Activated CD8-positive, alpha-beta memory T cell treated with anti-CD3 and anti-CD28 coated beads for 1 hour (primary cell): ENCODE data around the gene TEX2.
"Not testable (repeated sequence)": the region's sequence is repeated elsewhere in the genome, so short reads cannot be mapped to it uniquely, and the experiment has no call there.

ENCODE experiments used
- DNase-seq, 2 donors: peaks; one replicate each; pipeline ENCODE4 v3.0.0-alpha.2; 2020; ENCODE audit warnings: low read depth in 1 of 2; ENCODE audit errors: extremely low read depth in 1 of 2

Gene TEX2

GRCh38 chr17:64123114-64123513, 139.9 kb downstream of the TEX2 start:
- no peak for DNase-seq

- DNase-seq = not testable (repeated sequence)
Measured at GRCh38 chr17:64120972-64121786, 141.9 kb downstream of the TEX2 start.

DNA sequence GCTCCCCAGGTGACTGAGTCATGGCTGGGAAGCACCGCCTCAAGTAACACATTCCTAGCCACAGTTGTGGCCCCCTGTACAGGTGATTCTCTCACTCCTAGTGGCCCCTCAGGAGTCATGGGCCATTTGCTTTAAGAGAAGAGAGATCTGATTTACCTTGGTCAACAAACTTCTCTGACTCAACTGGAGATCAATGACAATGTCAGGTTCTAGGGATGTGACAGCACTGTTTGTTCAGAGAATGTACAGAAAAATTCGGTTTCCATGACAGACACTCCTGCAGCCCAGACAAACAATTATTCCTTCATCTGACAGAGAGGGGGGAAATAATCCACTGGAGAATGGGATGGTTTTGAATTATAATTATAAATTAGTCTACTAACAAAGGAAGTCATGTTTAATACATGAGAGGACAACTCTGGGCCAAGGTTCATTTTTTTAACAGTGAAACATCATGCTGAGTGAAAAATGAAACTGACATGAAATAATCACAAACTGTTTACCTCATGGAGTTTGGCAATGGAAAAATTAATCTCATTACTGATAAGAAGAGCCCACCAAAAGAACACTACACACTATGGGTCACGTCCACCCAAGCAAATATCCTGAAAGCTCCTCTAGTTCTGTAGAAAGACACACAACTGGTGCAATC, 142.8 kb downstream of the TEX2 start:
- no peak for DNase-seq

DNA sequence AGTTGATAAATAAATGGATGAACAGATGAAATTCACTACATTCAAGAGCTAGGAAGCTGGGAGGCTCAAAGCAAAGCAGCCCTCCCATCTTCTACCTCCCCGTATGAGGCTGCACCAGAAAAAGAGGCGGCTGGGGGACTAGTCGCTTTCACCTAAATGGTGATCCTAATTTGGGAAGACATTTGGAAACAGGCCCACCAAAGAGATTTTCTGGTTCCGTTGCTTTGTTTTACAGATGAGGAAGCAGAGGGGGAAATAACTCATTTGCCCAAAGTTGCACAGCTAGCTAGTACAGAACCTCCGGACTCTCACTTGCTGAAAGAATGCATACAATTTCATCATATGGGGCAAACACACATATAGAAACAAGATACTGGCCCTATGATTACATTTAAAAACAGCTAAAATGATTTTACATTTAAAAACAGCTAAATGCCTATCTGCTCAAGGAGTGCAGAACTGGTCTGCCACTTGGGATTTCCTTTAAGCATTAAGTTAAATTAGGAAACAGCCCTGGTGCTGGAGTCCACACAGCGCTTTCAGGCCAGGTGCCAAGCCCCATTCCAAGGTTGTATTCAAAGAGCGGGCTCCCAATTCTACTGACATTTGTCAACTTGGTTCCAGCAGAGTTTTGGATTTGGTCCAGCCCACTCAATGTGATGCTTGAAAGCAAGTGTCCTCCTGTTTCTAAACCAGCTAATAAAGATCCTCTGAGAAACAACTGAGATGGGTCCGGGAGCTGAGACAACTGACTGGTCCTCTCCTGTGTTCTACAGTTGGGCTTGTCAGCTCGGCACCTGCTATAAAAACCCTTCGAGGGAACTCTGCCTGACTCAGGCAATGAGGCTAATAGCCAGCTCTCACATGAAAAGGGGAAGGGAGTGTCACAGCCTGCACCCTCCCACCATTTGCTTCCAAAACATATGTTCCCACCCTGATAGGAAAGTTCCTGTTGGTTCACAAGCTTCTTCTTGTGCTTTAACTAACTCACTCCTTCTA, 144.8 kb downstream of the TEX2 start:
- DNase-seq = no peak

GRCh38 chr17:64115822-64116534, 147.1 kb downstream of the TEX2 start:
- no peak for DNase-seq

- DNase-seq = no peak
Measured at GRCh38 chr17:64115043-64115698, 147.9 kb downstream of the TEX2 start.

GRCh38 chr17:64113006-64113405, 150.1 kb downstream of the TEX2 start:
- DNase-seq = no peak

DNA sequence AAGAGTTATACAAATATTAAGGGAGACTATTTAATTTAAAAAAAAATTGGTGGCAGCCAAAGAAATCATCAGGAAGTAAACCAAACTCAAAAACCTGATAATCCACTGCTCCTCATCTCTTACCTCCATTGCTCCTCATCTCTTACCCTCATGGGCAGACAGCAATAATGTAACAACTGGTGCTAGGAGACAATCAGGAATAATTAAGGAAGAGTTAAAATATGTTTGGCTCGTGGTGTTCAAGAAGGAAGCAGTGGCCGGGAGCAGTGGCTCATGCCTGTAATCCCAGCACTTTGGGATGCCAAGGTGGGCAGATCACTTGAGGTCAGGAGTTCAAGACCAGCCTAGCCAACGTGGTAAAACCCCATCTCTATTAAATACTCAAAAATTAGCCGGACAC, 151.2 kb downstream of the TEX2 start:
- DNase-seq = no peak

- no peak for DNase-seq
Measured at GRCh38 chr17:64110379-64111152, 152.5 kb downstream of the TEX2 start.

- DNase-seq = no peak
Measured at GRCh38 chr17:64109400-64109799, 153.7 kb downstream of the TEX2 start.

GRCh38 chr17:64107500-64108236, 155.4 kb downstream of the TEX2 start:
- DNase-seq = no peak

- DNase-seq = no peak
Measured at GRCh38 chr17:64106918-64107317, 156.1 kb downstream of the TEX2 start.

- no peak for DNase-seq
Measured at GRCh38 chr17:64103391-64104364, 159.4 kb downstream of the TEX2 start.

DNA sequence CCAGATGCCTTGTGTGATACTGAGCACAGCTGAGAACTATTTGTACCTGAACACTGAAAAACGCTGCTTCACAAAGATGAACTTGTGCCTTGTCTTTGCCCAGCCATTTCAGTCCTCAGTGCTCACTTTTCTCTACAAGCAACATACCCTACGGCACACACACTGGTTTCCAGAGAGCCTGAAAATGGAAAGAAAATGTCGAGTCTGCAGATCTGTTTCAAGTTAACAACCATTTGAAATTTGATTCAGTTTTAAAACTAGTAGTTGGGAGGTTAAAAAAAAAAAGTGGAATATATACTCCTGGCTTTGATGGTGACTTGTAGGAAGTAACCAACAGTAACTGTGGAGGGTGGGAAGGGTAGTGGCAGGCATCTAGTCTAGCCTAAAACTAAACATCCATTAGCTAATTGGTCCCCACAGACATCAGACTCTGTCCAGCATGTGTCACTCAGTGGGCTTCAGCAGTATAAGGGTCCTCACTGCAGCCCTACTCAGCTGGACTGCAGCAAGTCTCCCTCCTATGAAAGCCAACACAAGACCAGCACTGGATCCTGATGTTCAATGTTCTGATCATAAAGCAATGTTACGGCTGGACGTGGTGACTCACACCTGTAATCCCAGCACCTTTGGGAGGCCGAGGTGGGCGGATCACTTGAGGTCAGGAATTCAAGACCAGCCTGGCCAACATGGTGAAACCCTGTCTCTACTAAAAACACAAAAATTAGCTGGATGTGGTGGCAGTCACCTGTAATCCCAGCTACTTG, 160.3 kb downstream of the TEX2 start:
- no peak for DNase-seq

DNA sequence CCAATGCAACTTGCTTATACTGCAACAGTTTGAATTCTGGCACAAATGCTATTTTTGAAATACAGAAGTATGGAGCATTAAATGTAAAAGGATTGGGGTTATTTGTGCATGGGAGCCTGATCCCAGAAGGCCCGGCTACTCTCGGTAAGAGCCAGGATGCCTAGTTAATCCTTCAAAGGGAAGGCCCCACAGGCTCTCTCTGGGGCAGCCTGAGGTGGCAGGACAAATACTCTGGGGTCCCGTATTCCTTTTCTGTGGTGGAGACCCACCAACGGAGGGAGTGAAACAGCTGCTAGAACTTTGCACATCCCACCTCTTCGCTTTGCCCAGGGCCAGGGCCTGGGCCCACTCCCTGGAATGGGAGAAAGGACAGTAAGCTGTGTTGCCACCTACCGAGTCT, 163.5 kb downstream of the TEX2 start:
- no peak for DNase-seq
